BLaER1 treated with 17β-estradiol and CSF1 and Interleukin-3, amounts not matched to agents 10 nM and 100 nM (cell line): ENCODE data around the gene SLK.
A peak's percentile ranks its signal among the peaks of the same experiment; 100 is the strongest.

Experiments used
- H3K27ac ChIP-seq, 11 experiments: shearing (Covaris generic); formaldehyde crosslinking; 2 replicates each; pipeline ENCODE4 v1.8.1; 2022
- H3K27me3 ChIP-seq, 11 experiments: shearing (Covaris generic); formaldehyde crosslinking; 2 replicates each; pipeline ENCODE4 v1.8.1; 2022
- H3K36me3 ChIP-seq, 11 experiments: shearing (Covaris generic); formaldehyde crosslinking; 2 replicates each; pipeline ENCODE4 v1.8.1; 2022
- H3K4me1 ChIP-seq, 10 experiments: shearing (Covaris generic); formaldehyde crosslinking; 2 replicates each; pipeline ENCODE4 v1.8.1; 2022
- H3K4me2 ChIP-seq, 11 experiments: shearing (Covaris generic); formaldehyde crosslinking; 2 replicates each; pipeline ENCODE4 v1.8.1; 2022
- H3K4me3 ChIP-seq, 10 experiments: shearing (Covaris generic); formaldehyde crosslinking; 2 replicates each; pipeline ENCODE4 v1.8.1; 2022
- H3K9ac ChIP-seq, 11 experiments: shearing (Covaris generic); formaldehyde crosslinking; 2 replicates each; pipeline ENCODE4 v1.8.1; 2022
- H3K9me3 ChIP-seq, 11 experiments: shearing (Covaris generic); formaldehyde crosslinking; replicated peaks in 1 of 11; 2 replicates each; pipeline ENCODE4 v1.8.1; 2022
- H4K20me1 ChIP-seq, 11 experiments: shearing (Covaris generic); formaldehyde crosslinking; 2 replicates each; pipeline ENCODE4 v1.8.1; 2022
- Cebpa-rat ChIP-seq, 11 experiments: shearing (Covaris generic); IDR thresholded peaks; 2 replicates each; pipeline ENCODE4 v1.8.1; 2022

SLK gene

DNA sequence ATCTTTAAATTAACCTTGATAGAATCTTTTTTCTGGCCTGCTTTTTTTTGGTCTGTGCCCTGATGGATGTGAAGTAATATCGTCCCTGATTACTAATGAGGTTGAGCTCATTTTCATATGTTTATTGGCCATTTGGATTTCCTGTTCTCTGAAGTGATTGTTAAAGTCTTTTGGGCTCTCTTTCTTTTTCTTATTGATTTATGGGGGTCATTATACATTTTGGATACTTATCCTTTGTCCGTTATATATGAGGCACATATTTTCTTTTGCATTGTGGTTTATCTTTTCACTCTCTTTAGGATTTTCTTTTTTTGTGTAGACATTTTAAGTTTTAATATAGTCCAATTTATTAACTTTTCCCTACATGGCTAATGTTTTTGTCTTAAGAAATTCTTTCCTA, 12.6 kb downstream of the SLK start:
- H3K9ac ChIP-seq: no peak overlapping the region
- H3K27ac ChIP-seq: no peak overlapping the region
- no peaks in the 10 kb centered on the region for H3K27me3 ChIP-seq
- H3K36me3 ChIP-seq: peaks cover 0 to 11% (median 0%) of the 10 kb centered on the region in 11 experiments; a peak in 3 of 22 replicates
- no peak overlapping the region for H3K4me3 ChIP-seq
- TF ChIP-seq Cebpa-rat (IDR thresholded peaks at IDR 0.05): no peak
- peaks cover 14 to 30% (median 16%) of the 10 kb centered on the region in 10 experiments for H3K4me1 ChIP-seq
- no peak overlapping the region for H3K4me2 ChIP-seq
- peaks cover 0 to 95% (median 17%) of the 10 kb centered on the region in 11 experiments; a peak in 12 of 22 replicates for H4K20me1 ChIP-seq
- peaks cover 0 to 16% (median 11%) of the 10 kb centered on the region in 11 experiments; a peak in 11 of 22 replicates for H3K9me3 ChIP-seq

DNA sequence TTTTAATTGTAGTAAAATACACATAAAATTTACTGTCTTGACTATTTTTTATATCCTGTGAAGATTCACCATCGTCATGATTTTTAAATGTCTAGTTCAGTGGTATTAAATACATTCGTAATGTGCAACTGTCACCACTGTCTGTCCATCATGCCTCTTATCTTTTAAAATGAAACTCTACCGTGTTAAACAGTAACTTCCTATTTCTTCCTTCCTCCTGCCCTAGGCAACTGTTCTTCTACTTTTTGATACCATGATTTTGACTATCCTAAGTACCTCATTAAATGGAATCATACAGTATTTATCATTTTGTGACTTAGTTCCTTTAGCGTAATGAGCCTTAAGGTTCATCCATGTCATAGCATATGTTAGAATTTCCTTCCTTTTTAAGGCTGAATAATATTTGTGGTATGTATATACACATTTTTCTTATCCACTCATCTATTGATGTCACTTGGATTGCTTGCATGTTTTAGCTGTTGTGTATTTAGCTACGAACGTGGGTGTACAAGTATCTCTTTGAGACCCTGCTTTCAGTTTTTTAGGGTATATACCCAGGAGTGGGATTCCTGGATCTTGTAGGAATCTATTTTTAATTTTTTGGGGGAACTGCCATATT, 13.5 kb downstream of the SLK start:
- Histone ChIP-seq H3K4me2 (no peak overlapping the region; a peak in 1 of 22 replicates), H3K36me3 (peaks cover 0 to 11% (median 0%) of the 10 kb centered on the region in 11 experiments; a peak in 2 of 22 replicates), H4K20me1 (peaks cover 0 to 97% (median 17%) of the 10 kb centered on the region in 11 experiments; a peak in 12 of 22 replicates), H3K27me3 (no peaks in the 10 kb centered on the region), H3K9me3 (peaks cover 0 to 16% (median 11%) of the 10 kb centered on the region in 11 experiments; a peak in 11 of 22 replicates), H3K9ac (no peak overlapping the region), H3K4me1 (peaks cover 14 to 30% (median 16%) of the 10 kb centered on the region in 10 experiments), H3K27ac (no peak overlapping the region), H3K4me3 (no peak overlapping the region)
- TF ChIP-seq Cebpa-rat (IDR thresholded peaks at IDR 0.05): no peak

DNA sequence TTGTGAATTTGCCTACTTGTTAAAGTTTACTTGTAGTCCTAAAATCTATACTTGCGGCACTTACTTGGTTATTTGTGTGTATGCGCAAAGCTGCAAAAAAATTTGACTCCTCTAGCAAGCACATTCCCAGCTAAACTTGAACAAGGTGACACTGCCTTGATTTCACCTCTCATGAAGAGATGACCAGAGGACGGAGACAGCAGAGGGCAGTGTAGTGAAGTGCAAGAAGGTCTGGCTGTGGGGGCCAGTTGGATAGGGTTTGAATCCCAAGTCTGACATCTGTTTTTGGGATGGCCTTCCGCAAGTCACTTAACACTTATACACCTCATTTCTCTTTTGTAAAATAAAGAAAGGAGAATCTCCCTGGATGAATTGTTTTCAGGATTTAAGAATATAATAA, 15.7 kb downstream of the SLK start:
- Histone ChIP-seq H3K9me3 (peaks cover 0 to 12% (median 6%) of the 10 kb centered on the region in 11 experiments; a peak in 10 of 22 replicates), H3K4me3 (no peak overlapping the region), H3K27me3 (no peaks in the 10 kb centered on the region), H3K36me3 (peaks cover 0 to 5% (median 0%) of the 10 kb centered on the region in 11 experiments; a peak in 1 of 22 replicates), H3K4me1 (peaks cover 14 to 30% (median 17%) of the 10 kb centered on the region in 10 experiments), H3K4me2 (peak overlapping the region in 6 of 11 experiments; percentile 8 to 60 (median 42); a peak in 9 of 22 replicates), H4K20me1 (peaks cover 0 to 97% (median 17%) of the 10 kb centered on the region in 11 experiments; a peak in 13 of 22 replicates), H3K27ac (no peak overlapping the region), H3K9ac (no peak overlapping the region)
- no peak for TF ChIP-seq Cebpa-rat (IDR thresholded peaks at IDR 0.05)

DNA sequence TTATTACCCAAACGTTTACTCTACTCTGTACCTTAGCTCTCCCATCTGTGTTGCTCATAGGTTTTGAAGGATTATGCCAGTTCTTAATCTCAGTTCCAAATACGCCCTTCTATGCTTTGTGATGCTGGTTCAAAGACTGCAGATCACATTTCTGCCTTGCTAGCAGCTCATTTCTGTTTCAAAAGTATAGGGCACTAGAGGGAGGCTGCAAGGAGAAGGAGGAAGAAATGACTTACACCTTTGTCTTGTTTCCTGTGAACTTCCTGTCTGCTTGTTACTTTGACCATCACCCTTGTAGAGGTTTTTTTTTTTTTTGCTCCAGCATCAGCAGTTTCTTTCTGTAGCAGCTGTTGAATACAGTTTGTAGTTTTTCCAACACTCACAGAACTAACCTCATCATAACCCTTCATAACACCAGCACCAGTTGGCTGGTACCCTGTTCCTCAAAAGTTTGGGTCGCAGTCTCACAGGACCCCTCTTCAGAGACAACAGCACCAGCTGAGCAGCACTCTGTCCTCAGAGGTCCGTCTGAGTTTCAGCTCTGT, 16.5 kb downstream of the SLK start:
- peaks cover 14 to 30% (median 23%) of the 10 kb centered on the region in 10 experiments for H3K4me1 ChIP-seq
- peaks cover 0 to 5% (median 0%) of the 10 kb centered on the region in 11 experiments; a peak in 1 of 22 replicates for H3K36me3 ChIP-seq
- no peak overlapping the region for H3K27ac ChIP-seq
- H3K9ac ChIP-seq: no peak overlapping the region
- H4K20me1 ChIP-seq: peaks cover 3 to 97% (median 24%) of the 10 kb centered on the region in 11 experiments; a peak in 13 of 22 replicates
- peak overlapping the region; percentile 23 to 72 (median 60) for H3K4me2 ChIP-seq
- peaks cover 0 to 12% (median 6%) of the 10 kb centered on the region in 11 experiments; a peak in 10 of 22 replicates for H3K9me3 ChIP-seq
- H3K27me3 ChIP-seq: no peaks in the 10 kb centered on the region
- no peak overlapping the region for H3K4me3 ChIP-seq
- no peak for TF ChIP-seq Cebpa-rat (IDR thresholded peaks at IDR 0.05)

DNA sequence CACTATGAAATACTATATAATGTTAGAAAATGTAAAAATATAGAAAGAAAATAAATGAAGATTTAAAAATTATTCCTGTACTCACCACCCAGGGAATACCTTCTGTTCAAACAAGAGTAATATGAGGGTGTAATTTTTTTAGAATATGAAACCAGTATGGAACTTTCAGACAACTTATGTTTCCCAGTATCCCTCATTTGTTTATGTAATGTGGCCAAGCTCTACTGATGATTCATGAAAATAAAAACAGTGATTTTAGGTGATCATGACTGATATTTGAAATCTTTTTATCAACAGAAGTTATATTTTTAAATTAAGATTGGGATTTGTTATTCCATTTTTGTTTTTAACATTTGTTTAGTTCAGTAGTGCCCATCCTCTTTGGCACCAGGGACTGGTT, 18.8 kb downstream of the SLK start:
- peaks cover 0 to 11% (median 6%) of the 10 kb centered on the region in 11 experiments; a peak in 10 of 22 replicates for H3K9me3 ChIP-seq

DNA sequence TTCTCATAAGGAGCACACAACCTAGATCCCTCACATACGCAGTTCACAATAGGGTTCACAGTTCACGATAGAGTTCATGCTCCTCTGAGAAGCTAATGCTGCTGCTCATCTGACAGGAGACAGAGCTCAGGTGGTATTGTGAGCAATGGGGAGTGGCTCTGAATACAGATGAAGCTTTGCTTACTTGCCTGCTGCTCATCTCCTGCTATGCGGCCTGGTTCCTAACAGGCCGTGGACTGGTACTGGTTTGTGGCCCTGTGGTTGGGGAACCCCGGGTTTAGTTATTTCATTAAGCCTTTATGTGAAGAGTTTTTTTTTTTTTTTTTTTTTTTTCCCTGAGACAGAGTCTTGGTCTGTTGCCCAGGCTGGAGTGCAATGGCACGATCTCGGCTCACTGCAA, 19.4 kb downstream of the SLK start:
- Histone ChIP-seq H3K9ac (no peak overlapping the region), H4K20me1 (peaks cover 3 to 92% (median 34%) of the 10 kb centered on the region in 11 experiments; a peak in 13 of 22 replicates), H3K4me2 (peak overlapping the region in 2 of 11 experiments; percentile 7 to 15; a peak in 2 of 22 replicates), H3K36me3 (peaks cover 0 to 7% (median 0%) of the 10 kb centered on the region in 11 experiments; a peak in 2 of 22 replicates), H3K4me1 (peaks cover 14 to 29% (median 21%) of the 10 kb centered on the region in 10 experiments), H3K27ac (no peak overlapping the region), H3K9me3 (peaks cover 0 to 5% (median 3%) of the 10 kb centered on the region in 11 experiments; a peak in 9 of 22 replicates), H3K27me3 (no peaks in the 10 kb centered on the region), H3K4me3 (no peak overlapping the region)
- no peak for TF ChIP-seq Cebpa-rat (IDR thresholded peaks at IDR 0.05)

More for the DNA sequence above, 18.8 kb downstream of the SLK start:
- H3K4me2 ChIP-seq: no peak overlapping the region
- peaks cover 3 to 98% (median 34%) of the 10 kb centered on the region in 11 experiments; a peak in 13 of 22 replicates for H4K20me1 ChIP-seq
- no peak overlapping the region for H3K4me3 ChIP-seq
- peaks cover 0 to 4% (median 0%) of the 10 kb centered on the region in 11 experiments; a peak in 3 of 22 replicates for H3K36me3 ChIP-seq
- no peak overlapping the region for H3K9ac ChIP-seq
- H3K27ac ChIP-seq: no peak overlapping the region
- H3K4me1 ChIP-seq: peaks cover 14 to 29% (median 21%) of the 10 kb centered on the region in 10 experiments
- H3K27me3 ChIP-seq: no peaks in the 10 kb centered on the region
- TF ChIP-seq Cebpa-rat (IDR thresholded peaks at IDR 0.05): no peak

DNA sequence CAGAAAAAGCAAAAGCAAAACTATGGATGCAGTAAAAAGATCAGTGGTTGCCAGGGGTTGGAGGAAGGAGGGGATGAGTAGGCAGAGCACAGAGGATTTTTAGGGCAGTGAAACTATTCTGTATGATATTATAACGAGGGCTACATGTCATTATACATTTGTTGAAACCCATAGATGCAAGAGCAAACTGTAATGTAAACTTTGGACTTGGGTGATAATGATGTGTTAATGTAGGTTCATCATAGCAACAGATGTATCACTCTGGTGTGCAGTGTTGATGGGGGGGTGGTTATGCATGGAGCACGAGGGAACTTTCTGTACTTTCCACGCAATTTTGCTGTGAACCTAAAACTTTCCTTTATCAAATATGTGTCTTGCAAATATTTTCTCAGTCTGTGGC, 23.2 kb downstream of the SLK start:
- Histone ChIP-seq H3K4me1 (peaks cover 0 to 14% (median 2%) of the 10 kb centered on the region in 10 experiments; a peak in 7 of 20 replicates), H4K20me1 (peaks cover 0 to 55% (median 14%) of the 10 kb centered on the region in 11 experiments; a peak in 11 of 22 replicates), H3K4me2 (no peak overlapping the region), H3K9me3 (no peaks in the 10 kb centered on the region), H3K9ac (no peak overlapping the region), H3K36me3 (peaks cover 0 to 42% (median 21%) of the 10 kb centered on the region in 11 experiments; a peak in 18 of 22 replicates), H3K4me3 (no peak overlapping the region), H3K27ac (no peak overlapping the region), H3K27me3 (no peaks in the 10 kb centered on the region)
- no peak for TF ChIP-seq Cebpa-rat (IDR thresholded peaks at IDR 0.05)

DNA sequence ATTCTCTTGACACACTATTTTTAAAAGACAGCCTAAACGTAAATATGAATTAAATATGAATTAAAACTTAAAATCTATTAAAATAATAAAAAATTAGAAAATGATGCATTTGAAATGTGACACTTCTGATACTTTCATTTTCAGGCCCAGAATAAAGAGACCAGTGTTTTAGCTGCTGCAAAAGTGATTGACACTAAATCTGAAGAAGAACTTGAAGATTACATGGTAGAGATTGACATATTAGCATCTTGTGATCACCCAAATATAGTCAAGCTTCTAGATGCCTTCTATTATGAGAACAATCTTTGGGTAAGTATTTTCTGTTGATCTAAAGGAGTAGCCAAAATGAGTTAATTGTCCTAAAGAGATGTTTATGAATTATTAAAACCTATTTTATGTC, 23.6 kb downstream of the SLK start:
- H3K27ac ChIP-seq: no peak overlapping the region

More for the DNA sequence above, 23.6 kb downstream of the SLK start:
- H4K20me1 ChIP-seq: peaks cover 0 to 50% (median 14%) of the 10 kb centered on the region in 11 experiments; a peak in 11 of 22 replicates
- H3K4me1 ChIP-seq: peaks cover 0 to 14% (median 2%) of the 10 kb centered on the region in 10 experiments; a peak in 7 of 20 replicates
- H3K9me3 ChIP-seq: no peaks in the 10 kb centered on the region
- no peak overlapping the region for H3K4me3 ChIP-seq
- H3K27me3 ChIP-seq: no peaks in the 10 kb centered on the region
- peaks cover 0 to 47% (median 22%) of the 10 kb centered on the region in 11 experiments; a peak in 19 of 22 replicates for H3K36me3 ChIP-seq
- TF ChIP-seq Cebpa-rat (IDR thresholded peaks at IDR 0.05): no peak
- no peak overlapping the region for H3K9ac ChIP-seq
- H3K4me2 ChIP-seq: no peak overlapping the region
